Kidney epithelial cell (primary cell): ENCODE measurements around the gene RGS14. TPM values are rescaled to one million over a fixed set of nuclear protein-coding genes. Genes with fewer than 3 reads are reported as not detected.
A peak's percentile ranks its signal among the peaks of the same experiment; 100 is the strongest.
"Not testable (repeated sequence)": the region's sequence is repeated elsewhere in the genome, so short reads cannot be mapped to it uniquely, and the experiment has no call there.

Experiments used
- DNase-seq: peaks from one replicate; pipeline ENCODE4 v3.0.0-alpha.2; 2010; ENCODE audit warnings: low read depth
- H3K27me3 ChIP-seq: 2 replicates; pipeline ENCODE4 v1.6.0; 2011; ENCODE audit warnings: low read length; ENCODE audit not compliant: control insufficient read depth, insufficient read depth
- H3K36me3 ChIP-seq: 2 replicates; pipeline ENCODE4 v1.5.1; 2011; ENCODE audit warnings: low read length; ENCODE audit not compliant: control insufficient read depth, insufficient read depth
- H3K4me3 ChIP-seq: 2 replicates; pipeline ENCODE4 v1.5.1; 2011; ENCODE audit warnings: low read depth, mild to moderate bottlenecking, control low read depth, low read length
- total RNA-seq: library from RNA; depleted of rRNA; stranded (reverse); fragments of >200 nt; gene quantifications from 2 replicates; pipeline ENCODE4 v1.2.3, GENCODE V29; 2015
- TF ChIP-seq, protein P1 (sequence below): IDR thresholded peaks from 2 replicates; pipeline ENCODE4 v1.5.1; 2011; ENCODE audit warnings: mild to moderate bottlenecking, moderate library complexity, low read length, control low read depth, inconsistent platforms; ENCODE audit not compliant: insufficient read depth, poor library complexity, severe bottlenecking

RGS14 gene
- total RNA-seq, 1 donor from 2014 or later: 14.5 TPM

DNA sequence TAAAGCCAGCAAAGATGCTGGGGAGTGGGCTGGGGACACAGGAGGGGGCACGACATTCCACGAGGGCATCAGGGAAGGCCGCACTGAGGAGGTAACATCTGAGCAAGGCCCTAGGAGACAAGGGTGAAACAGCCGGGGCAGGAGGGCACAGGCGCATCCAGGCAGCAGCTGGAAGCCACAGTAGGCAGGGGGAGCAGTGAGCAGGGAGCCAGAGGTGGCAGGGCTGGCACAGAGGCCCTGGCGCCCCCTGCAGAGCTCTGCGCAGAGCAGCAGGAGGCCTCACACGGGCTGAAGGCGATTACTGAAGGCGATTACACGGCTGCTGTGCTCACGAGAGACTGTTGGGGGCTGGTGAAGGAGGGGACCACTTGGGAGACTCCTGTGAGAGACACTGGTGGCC is 21.6 kb upstream of the RGS14 start:
- DNase-seq: no peak
- Histone ChIP-seq H3K36me3 (peaks cover 6% of the 10 kb centered on the region), H3K27me3 (no peaks in the 10 kb centered on the region), H3K4me3 (no peak overlapping the region)
- TF ChIP-seq, protein P1, sequence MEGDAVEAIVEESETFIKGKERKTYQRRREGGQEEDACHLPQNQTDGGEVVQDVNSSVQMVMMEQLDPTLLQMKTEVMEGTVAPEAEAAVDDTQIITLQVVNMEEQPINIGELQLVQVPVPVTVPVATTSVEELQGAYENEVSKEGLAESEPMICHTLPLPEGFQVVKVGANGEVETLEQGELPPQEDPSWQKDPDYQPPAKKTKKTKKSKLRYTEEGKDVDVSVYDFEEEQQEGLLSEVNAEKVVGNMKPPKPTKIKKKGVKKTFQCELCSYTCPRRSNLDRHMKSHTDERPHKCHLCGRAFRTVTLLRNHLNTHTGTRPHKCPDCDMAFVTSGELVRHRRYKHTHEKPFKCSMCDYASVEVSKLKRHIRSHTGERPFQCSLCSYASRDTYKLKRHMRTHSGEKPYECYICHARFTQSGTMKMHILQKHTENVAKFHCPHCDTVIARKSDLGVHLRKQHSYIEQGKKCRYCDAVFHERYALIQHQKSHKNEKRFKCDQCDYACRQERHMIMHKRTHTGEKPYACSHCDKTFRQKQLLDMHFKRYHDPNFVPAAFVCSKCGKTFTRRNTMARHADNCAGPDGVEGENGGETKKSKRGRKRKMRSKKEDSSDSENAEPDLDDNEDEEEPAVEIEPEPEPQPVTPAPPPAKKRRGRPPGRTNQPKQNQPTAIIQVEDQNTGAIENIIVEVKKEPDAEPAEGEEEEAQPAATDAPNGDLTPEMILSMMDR: peak; percentile 84

DNA sequence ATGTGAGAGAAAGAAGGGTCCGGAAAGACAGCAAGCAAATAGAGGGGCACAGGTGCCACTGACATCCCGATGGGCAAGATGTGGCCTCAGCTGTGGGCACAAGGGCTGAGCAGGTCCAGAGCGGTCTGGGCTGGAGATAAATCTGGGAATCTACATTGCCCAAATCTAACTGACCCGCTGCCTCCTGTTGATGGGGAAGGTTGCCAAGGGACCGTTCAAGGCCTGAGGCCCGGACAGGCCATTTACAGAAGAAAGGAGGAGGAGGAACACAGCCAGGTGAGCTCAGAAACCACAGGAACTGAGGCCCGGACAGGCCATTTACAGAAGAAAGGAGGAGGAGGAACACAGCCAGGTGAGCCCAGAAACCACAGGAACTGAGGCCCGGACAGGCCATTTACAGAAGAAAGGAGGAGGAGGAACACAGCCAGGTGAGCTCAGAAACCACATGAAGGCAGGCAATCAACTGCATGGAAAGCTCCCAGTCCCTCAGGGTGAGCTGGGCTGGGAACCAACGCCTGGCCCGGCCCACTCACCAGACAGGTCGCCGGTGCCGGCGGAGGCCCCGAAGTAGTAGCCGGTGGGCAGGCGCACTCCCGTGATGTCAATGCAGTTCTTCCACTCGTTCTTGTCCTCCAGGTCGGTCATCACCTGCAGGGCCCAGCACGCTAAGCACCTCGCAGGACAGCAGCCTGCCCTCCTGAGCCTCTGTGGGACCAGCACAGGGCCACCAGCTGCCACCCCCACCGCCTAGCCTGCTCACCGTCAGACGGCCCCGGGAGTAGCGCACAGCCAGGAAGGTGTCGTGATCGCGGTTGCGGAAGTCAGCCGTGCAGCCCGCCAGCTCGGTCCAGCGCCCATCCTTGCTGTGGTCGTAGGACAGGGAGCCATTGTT is 20.9 kb upstream of the RGS14 start:
- Histone ChIP-seq H3K27me3 (no peaks in the 10 kb centered on the region), H3K4me3 (no peak overlapping the region), H3K36me3 (peaks cover 6% of the 10 kb centered on the region)
- TF ChIP-seq, protein P1: no peak
- DNase-seq: no peak

DNA sequence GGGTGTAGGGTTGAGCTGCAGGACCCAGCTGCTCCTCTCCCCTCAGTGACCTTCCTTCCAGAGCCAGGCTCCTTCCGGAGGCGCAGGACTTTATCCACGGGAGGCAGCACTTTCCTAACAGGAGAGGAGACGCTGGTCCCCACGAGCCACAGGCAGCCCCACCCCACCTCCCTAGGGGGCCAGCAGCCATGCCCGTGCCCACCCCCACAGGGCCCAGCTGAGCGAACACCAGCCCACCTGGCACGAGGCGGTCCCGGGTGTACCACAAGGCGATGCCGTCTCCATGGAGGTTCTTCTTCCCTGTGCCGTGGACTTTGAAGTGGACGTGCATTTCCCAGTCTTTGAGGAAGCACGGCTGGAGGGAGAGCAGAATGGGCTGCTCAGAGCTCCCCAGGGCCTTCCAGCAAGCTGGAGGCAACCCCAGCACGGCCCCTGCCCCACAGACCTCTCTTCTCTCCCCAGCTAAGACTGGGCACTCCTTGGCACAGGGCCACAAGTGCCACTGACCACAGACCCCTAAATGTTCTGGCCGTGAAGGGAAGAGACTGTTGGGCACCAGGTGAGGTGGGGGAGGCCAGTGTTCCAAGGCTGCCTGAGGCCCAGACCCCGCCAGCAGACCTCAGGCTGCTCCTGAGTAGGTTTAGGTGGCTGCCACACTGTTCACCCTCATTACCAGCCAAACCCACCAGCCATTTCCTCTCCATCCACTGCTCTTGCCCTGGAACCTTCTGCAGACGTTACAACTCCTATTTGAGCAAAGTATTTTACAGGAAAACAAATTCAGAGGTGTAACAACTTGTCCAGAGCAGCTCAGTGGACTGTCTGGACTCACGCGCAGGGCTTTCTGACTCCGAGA is 19.2 kb upstream of the RGS14 start:
- Histone ChIP-seq H3K27me3 (no peaks in the 10 kb centered on the region), H3K4me3 (no peak overlapping the region), H3K36me3 (peaks cover 4% of the 10 kb centered on the region)
- TF ChIP-seq, protein P1: no peak
- DNase-seq: no peak

DNA sequence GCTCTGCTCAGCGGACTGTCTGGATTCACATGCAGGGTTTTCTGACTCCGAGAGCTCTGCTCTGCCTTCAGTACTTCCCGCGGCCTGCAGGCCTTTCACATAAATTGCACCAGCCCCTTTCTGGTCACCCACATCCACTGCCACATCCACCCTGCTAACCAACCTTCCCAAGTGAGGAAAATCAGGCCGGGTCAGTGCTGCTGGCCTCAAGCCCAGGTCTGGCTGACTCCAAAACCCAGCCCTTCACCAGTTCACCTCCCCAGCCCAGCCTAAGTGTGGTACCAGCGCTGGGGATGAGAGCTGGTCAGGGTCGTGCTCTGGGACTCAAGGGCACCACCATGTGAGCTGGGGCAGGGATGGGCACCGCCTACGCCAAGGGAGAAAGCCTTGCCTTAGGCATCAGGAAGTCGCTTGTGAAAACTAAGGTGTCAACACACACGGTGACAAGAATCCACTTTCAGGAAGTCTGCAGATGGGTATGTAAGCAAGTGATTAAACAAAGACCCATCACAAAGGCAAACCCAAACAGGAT is 18.6 kb upstream of the RGS14 start:
- peaks cover 4% of the 10 kb centered on the region for H3K36me3 ChIP-seq
- no peak overlapping the region for H3K4me3 ChIP-seq
- no peaks in the 10 kb centered on the region for H3K27me3 ChIP-seq
- DNase-seq: no peak
- TF ChIP-seq, protein P1: no peak

DNA sequence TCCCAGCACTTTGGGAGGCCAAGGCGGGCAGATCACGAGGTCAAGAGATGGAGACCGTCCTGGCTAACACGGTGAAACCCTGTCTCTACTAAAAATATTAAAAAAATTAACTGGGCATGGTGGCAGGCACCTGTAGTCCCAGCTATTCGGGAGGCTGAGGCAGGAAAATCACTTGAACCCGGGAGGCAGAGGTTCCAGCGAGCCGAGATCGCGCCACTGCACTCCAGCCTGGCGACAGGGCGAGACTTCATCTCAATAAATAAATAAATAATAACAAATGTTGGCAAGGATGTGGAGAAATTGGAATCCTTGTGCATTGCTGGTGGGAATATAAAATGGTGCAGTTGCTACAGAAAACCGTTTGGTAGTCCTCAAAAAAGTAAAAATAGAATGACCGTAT is 14.7 kb upstream of the RGS14 start:
- not testable (repeated sequence) for H3K36me3 ChIP-seq, DNase-seq, H3K27me3 ChIP-seq, H3K4me3 ChIP-seq

DNA sequence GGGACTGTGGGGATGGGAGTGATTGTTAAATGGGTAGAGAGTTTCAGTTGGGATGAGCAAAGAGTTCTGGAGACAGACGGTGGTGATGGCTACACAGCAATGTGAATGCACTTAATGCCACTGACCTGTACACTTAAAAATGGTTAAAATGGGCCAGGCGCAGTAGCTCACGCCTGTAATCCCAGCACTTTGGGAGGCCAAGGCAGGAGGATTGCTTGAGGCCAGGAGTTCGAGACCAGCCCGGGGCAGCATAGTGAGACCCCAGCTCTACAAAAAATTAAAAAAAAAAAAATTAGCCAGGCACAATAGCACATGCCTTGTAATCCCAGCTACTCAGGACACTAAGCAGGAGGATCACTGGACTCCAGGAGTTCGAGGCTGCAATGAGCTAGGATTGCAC is 13.9 kb upstream of the RGS14 start:
- TF ChIP-seq, protein P1: no peak
- no peak for DNase-seq
- Histone ChIP-seq H3K4me3 (no peak overlapping the region), H3K27me3 (no peaks in the 10 kb centered on the region), H3K36me3 (peaks cover 1% of the 10 kb centered on the region)
